SK-N-SH (cell line): ENCODE data around the gene CASP9.

Source experiments
- CHD2 ChIP-seq: fragments of 150-350 bp; IDR thresholded peaks from 2 replicates; pipeline ENCODE4 v1.6.1; 2018; ENCODE audit warnings: low read length; ENCODE audit not compliant: partially characterized antibody
- CTCF ChIP-seq: fragments of 200-600 bp; sonication (generic); IDR thresholded peaks from 2 replicates; pipeline ENCODE4 v1.6.1; 2017; ENCODE audit warnings: antibody characterized with exemption, mild to moderate bottlenecking, moderate library complexity
- EP300 ChIP-seq, 2 experiments: IDR thresholded peaks; 2 replicates each; pipeline versions ENCODE4 v1.4.0 to v1.6.1; 2012; ENCODE audit warnings: borderline replicate concordance in 1 of 2, low read depth in 1 of 2, low read length in 1 of 2
- EZH2phosphoT487 ChIP-seq: fragments of 200-600 bp; sonication (generic); IDR thresholded peaks from 2 replicates; pipeline ENCODE4 v1.6.1; 2017; ENCODE audit warnings: low read depth, mixed run types, mild to moderate bottlenecking, antibody characterized with exemption, moderate library complexity, borderline replicate concordance
- FOXJ3 ChIP-seq: sonication (generic); formaldehyde crosslinking; IDR thresholded peaks from 2 replicates; pipeline ENCODE4 v1.5.1; 2020; ENCODE audit warnings: mild to moderate bottlenecking, missing genetic modification reagents
- FOXM1 ChIP-seq: IDR thresholded peaks from 2 replicates; pipeline ENCODE4 v1.4.0; 2012; ENCODE audit warnings: low read depth, mild to moderate bottlenecking
- IRF3 ChIP-seq: fragments of 150-350 bp; IDR thresholded peaks from 2 replicates; pipeline ENCODE4 v1.6.1; 2016; ENCODE audit warnings: mild to moderate bottlenecking, low read depth, low read length
- POLR2AphosphoS5 ChIP-seq: IDR thresholded peaks from 2 replicates; pipeline ENCODE4 v1.6.1; 2012; ENCODE audit warnings: low read depth, low read length
- RAD21 ChIP-seq: IDR thresholded peaks from 2 replicates; pipeline ENCODE4 v1.6.1; 2012; ENCODE audit warnings: mild to moderate bottlenecking, low read length
- REST ChIP-seq: IDR thresholded peaks from 2 replicates; pipeline ENCODE4 v1.6.1; 2012; ENCODE audit warnings: mild to moderate bottlenecking, low read depth, low read length, moderate library complexity
- SMC3 ChIP-seq: IDR thresholded peaks from 2 replicates; pipeline ENCODE4 v1.6.1; 2012; ENCODE audit warnings: low read depth, low read length, improper control_type of control experiment
- TAF1 ChIP-seq: IDR thresholded peaks from 2 replicates; pipeline ENCODE4 v1.6.1; 2012; ENCODE audit warnings: low read depth, mild to moderate bottlenecking, low read length, moderate library complexity, borderline replicate concordance
- USF1 ChIP-seq: IDR thresholded peaks from 2 replicates; pipeline ENCODE4 v1.4.0; 2012; ENCODE audit warnings: low read depth, borderline replicate concordance
- USF2 ChIP-seq: fragments of 150-350 bp; IDR thresholded peaks from 2 replicates; pipeline ENCODE4 v1.6.1; 2017; ENCODE audit warnings: antibody characterized with exemption, low read length, low read depth, borderline replicate concordance

- TF ChIP-seq TAF1 (no peak), CHD2 (no peak), IRF3 (no peak), CTCF (no peak), POLR2AphosphoS5 (no peak), EZH2phosphoT487 (no peak), REST (no peak), USF1 (no peak), FOXM1 (no peak), EP300 (IDR thresholded peaks at IDR 0.05; ENCODE audit: borderline replicate concordance in 1 of 2, low read depth in 1 of 2, low read length in 1 of 2) (no peak), FOXJ3 (no peak), RAD21 (no peak), USF2 (no peak), SMC3 (no peak)
Measured at GRCh38 chr1:15459771-15460707, 64.0 kb downstream of the CASP9 start.
